HG02798 (cell line): ENCODE measurements around the gene BCHE.

ENCODE experiments used
- ATAC-seq: cut with Tn5 transposase; IDR thresholded peaks from one replicate; pipeline ENCODE4 v1.9.1; 2021; ENCODE audit warnings: mild to moderate bottlenecking; ENCODE audit not compliant: unreplicated experiment, poor library complexity

BCHE gene

GRCh38 chr3:165837058-165837525 is at the start of gene BCHE:
Gene BCHE, minus strand, starts transcription at chr3:165837423. Its CDS starts 6,390 bp downstream, at chr3:165831033.
- ATAC-seq = peak; percentile 77

GRCh38 chr3:165885558-165886270 is 48.5 kb upstream of the BCHE start:
- ATAC-seq = peak; percentile 36

- ATAC-seq = no peak
These were observed 47.3 kb upstream of the BCHE start for GRCh38 chr3:165884518-165884917.

GRCh38 chr3:165883863-165884478 is 46.7 kb upstream of the BCHE start:
- peak; percentile 53 for ATAC-seq

GRCh38 chr3:165883117-165883516 is 45.9 kb upstream of the BCHE start:
- ATAC-seq = no peak

GRCh38 chr3:165875644-165876043 is 38.4 kb upstream of the BCHE start:
- ATAC-seq = no peak

- no peak for ATAC-seq
These were observed 37.7 kb upstream of the BCHE start for GRCh38 chr3:165874663-165875489.

- ATAC-seq = no peak
These were observed 30.9 kb upstream of the BCHE start for GRCh38 chr3:165868088-165868487.

GRCh38 chr3:165859061-165859460 is 21.8 kb upstream of the BCHE start:
- ATAC-seq = no peak

- ATAC-seq = no peak
These were observed 18.4 kb upstream of the BCHE start for GRCh38 chr3:165855581-165855980.

- ATAC-seq = no peak
These were observed 17.5 kb upstream of the BCHE start for GRCh38 chr3:165854696-165855095.

GRCh38 chr3:165852711-165853110 is 15.5 kb upstream of the BCHE start:
- no peak for ATAC-seq

GRCh38 chr3:165852191-165852590 is 15.0 kb upstream of the BCHE start:
- no peak for ATAC-seq

- ATAC-seq = no peak
These were observed 8.8 kb upstream of the BCHE start for GRCh38 chr3:165846056-165846455.

GRCh38 chr3:165839296-165840076 is 2.3 kb upstream of the BCHE start:
- ATAC-seq = no peak

- no peak for ATAC-seq
These were observed 578 bp upstream of the BCHE start for GRCh38 chr3:165837801-165838200.

- ATAC-seq = no peak
These were observed 1.8 kb downstream of the BCHE start for GRCh38 chr3:165835431-165835830.

- ATAC-seq = no peak
These were observed 6.5 kb downstream of the BCHE start for GRCh38 chr3:165830746-165831145.

GRCh38 chr3:165827883-165828282 is 9.3 kb downstream of the BCHE start:
- no peak for ATAC-seq

GRCh38 chr3:165827233-165827632 is 10.0 kb downstream of the BCHE start:
- ATAC-seq = no peak
